Measurements from ENCODE around the gene APOBEC3B.

DNA sequence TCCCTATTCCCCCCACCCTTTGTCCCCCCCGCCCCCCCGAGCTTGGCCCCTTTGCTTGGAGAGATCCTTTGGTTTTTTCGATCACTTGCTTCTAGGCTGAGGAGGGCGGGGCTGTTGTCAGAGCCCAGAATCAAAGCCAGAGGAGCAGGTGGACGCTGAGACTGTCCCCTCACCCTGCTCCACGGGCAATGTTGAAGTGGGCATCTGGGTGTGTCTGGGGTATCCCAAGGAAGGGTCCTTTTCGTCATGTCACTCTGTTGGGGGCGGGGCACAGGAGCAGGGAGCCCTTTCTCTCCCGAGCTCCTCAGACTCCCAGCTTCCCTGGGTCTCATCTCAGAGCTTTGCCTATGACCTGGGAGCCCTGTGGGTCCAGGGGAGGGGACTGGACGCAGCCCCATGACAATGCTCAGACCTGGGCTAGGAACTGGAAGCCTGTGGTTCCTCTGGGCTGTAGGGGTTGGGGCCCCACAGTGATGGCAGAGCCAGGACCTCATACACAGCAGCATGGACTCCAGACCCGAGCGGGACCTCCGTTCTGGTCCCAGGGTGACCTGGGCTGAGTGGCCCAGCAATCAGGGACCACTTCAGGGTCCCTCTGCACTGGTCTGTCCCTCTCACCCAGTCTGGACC is 27.6 kb upstream of the APOBEC3B start:
- TF ChIP-seq TAF1 (IDR thresholded peaks at IDR 0.05; ENCODE audit: low read depth) = no peak
- no peak for TF ChIP-seq RAD21 (IDR thresholded peaks at IDR 0.05; ENCODE audit: low read depth)
- TF ChIP-seq EP300 (IDR thresholded peaks at IDR 0.05; ENCODE audit: borderline replicate concordance) = no peak
- TF ChIP-seq TEAD4 (IDR thresholded peaks at IDR 0.05) = no peak
- TF ChIP-seq CEBPB (IDR thresholded peaks at IDR 0.05) = no peak

Data from Ishikawa (cell line).